Duodenal mucosa (tissue), 2 donors: ENCODE measurements around the gene PHIP.
A peak's percentile ranks its signal among the peaks of the same experiment; 100 is the strongest.

Experiments used
- H3K27ac ChIP-seq: one replicate; pipeline ENCODE4 v1.7.0; 2013; ENCODE audit warnings: low read depth, low read length
- H3K27me3 ChIP-seq, 2 donors: one replicate each; pipeline ENCODE4 v1.7.0; 2013; ENCODE audit warnings: low read length in 2 of 2, control low read depth in 1 of 2; ENCODE audit not compliant: insufficient read depth in 2 of 2, control insufficient read depth in 1 of 2
- H3K36me3 ChIP-seq, 2 donors: one replicate each; pipeline ENCODE4 v1.7.0; 2013; ENCODE audit warnings: low read length in 2 of 2, control low read depth in 1 of 2; ENCODE audit not compliant: insufficient read depth in 2 of 2, control insufficient read depth in 1 of 2
- H3K4me1 ChIP-seq, 2 donors: one replicate each; pipeline ENCODE4 v1.7.0; 2013; ENCODE audit warnings: low read length in 2 of 2, control low read depth in 1 of 2; ENCODE audit not compliant: insufficient read depth in 2 of 2, control insufficient read depth in 1 of 2
- H3K4me3 ChIP-seq, 2 donors: one replicate each; pipeline ENCODE4 v1.7.0; 2013; ENCODE audit warnings: low read length in 2 of 2, low read depth in 1 of 2
- H3K9ac ChIP-seq, 2 donors: one replicate each; pipeline ENCODE4 v1.7.0; 2013; ENCODE audit warnings: low read length in 2 of 2, low read depth in 1 of 2
- H3K9me3 ChIP-seq, 2 donors: one replicate each; pipeline ENCODE4 v1.7.0; 2013; ENCODE audit warnings: low read length in 2 of 2, control low read depth in 1 of 2; ENCODE audit not compliant: control insufficient read depth in 1 of 2

Gene PHIP

DNA sequence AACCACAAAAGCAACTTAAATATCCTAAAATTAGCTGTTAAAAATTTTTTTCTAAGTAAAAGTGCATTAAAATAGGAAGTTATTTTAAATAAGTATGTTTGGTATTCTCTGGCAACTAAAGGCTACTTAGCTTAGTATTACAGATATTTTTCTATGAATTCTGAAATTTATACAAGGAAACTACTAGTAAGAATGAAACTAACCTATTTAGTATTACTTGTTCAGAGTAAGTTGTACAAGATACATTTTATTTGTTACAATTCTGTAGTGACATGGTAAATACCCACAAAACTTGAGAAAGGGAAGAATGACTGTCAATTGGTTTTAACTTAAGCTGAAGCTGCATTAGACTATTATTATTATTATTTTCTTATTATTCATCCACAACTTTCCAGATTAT is 6.5 kb downstream of the PHIP start:
- Histone ChIP-seq H3K4me1 (peaks cover 21 to 25% of the 10 kb centered on the region in 2 donors), H3K27ac (no peak overlapping the region), H3K27me3 (no peaks in the 10 kb centered on the region), H3K9ac (no peak overlapping the region), H3K4me3 (no peak overlapping the region), H3K9me3 (no peaks in the 10 kb centered on the region), H3K36me3 (no peaks in the 10 kb centered on the region)

DNA sequence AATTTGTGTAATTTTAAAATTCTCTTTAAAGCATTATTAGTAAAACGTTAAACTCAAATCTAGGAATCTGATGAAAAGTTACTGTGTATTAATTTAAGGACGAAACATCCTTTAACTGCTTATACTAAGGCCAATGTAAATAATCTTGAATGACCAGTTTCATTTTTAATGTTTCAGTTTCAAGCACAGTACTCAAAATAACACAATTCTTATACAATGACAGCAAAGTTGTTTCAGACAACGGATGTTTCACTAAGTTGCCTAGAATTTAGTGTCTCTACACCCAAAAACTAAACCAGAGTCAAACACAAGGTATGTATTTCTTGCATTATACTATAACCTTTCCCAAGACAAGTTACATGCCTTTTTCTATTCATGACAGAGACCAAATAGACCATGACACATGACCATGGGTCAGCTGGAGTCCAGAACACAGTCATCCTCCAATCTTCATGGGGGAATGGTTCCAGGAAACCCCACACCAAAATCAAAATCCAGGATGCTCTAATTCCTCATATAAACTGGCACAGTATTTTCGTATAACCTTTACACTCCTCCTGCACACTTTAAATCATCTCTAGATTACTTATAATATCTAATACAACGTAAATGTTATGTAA is 7.7 kb downstream of the PHIP start:
- Histone ChIP-seq H3K9ac (no peak overlapping the region), H3K36me3 (no peaks in the 10 kb centered on the region), H3K9me3 (no peaks in the 10 kb centered on the region), H3K4me1 (peaks cover 12 to 23% of the 10 kb centered on the region in 2 donors), H3K4me3 (peak overlapping the region in 1 of 2 donors; percentile 25), H3K27ac (no peak overlapping the region), H3K27me3 (no peaks in the 10 kb centered on the region)

DNA sequence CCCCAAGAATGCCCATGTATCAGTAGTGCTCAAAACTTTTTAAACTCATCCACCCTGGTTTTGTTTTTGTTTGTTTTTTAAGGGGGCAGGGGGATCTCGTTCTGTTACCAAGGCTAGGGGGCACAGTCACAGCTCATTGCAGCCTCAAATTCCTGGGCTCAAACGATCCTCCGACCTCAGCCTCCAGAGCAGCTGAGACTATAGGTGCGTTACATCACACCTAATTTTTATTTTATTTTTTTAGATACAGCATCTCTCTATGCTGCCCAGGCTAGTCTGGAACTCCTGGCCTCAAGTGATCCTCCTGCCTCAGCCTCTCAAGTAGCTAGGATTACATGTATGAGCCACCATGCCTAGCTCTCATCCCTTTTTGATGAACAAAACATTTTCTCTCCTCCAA is 11.2 kb downstream of the PHIP start:
- H3K9ac ChIP-seq: no peak overlapping the region
- H3K36me3 ChIP-seq: no peaks in the 10 kb centered on the region
- H3K27me3 ChIP-seq: no peaks in the 10 kb centered on the region
- no peak overlapping the region for H3K27ac ChIP-seq
- no peak overlapping the region for H3K4me3 ChIP-seq
- no peaks in the 10 kb centered on the region for H3K9me3 ChIP-seq
- peaks cover 4 to 11% of the 10 kb centered on the region in 2 donors for H3K4me1 ChIP-seq

DNA sequence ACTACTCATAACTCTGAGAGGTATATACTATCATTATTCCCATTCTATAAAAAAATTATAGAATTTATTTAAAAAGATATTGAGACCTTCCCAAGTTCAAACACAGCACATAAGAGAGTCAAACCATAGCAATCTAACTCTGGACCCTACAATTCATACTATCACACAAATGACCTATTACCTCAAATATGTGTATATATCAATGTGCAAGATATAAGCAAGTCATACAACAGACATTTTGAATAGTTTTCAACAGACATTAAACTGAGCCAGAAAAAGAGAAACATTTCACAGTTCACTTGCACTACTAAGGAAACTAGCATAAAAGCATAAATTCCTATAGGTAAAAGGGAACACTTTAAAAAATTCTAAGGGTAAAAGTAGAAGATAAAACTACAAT is 11.7 kb downstream of the PHIP start:
- Histone ChIP-seq H3K36me3 (no peaks in the 10 kb centered on the region), H3K9me3 (no peaks in the 10 kb centered on the region), H3K4me3 (no peak overlapping the region), H3K27me3 (no peaks in the 10 kb centered on the region), H3K4me1 (peaks cover 4 to 10% of the 10 kb centered on the region in 2 donors), H3K27ac (no peak overlapping the region), H3K9ac (no peak overlapping the region)

DNA sequence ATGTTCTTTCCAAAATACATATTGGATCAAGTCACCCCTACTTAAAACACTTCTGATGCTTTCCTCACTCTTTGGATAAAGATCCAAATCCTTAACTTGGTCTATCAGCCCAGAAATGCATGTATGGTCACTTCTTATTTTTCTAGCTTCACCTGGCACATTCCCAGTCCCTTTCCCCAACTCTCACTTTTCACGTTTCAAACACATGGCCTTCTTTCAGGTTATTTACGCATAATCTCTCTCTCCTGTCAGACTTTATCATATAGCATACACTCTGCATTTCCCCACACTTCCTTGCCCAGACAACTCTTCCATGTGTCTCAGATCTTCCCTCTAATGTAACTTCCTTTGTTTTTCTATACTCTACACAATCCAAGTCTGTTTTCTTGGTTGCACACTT is 12.8 kb downstream of the PHIP start:
- Histone ChIP-seq H3K4me3 (no peak overlapping the region), H3K9me3 (no peaks in the 10 kb centered on the region), H3K27me3 (no peaks in the 10 kb centered on the region), H3K9ac (no peak overlapping the region), H3K36me3 (peaks cover 4% of the 10 kb centered on the region in 2 donors), H3K27ac (no peak overlapping the region), H3K4me1 (peaks cover 0 to 2% of the 10 kb centered on the region in 2 donors)

DNA sequence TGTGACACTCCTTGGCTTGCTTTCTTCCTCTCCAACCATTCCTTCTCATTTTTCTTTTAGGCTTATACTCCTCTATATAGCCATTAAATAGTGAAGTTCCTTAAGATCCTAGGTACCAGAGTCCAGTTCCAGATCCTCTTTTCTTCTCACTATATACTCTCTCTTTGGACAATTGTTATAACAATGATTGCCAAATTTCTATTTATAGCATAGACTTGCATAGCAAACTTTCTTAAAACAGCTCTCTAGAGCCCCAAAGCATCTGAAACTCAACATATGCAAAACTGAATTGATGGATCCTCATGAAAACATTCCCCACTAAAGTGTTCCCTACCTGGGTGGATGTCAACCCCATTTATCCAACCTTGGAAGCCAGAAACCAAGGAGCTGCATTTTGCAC is 13.4 kb downstream of the PHIP start:
- no peaks in the 10 kb centered on the region for H3K27me3 ChIP-seq
- H3K9me3 ChIP-seq: no peaks in the 10 kb centered on the region
- H3K4me3 ChIP-seq: no peak overlapping the region
- H3K36me3 ChIP-seq: peaks cover 9 to 10% of the 10 kb centered on the region in 2 donors
- no peak overlapping the region for H3K9ac ChIP-seq
- H3K27ac ChIP-seq: no peak overlapping the region
- no peaks in the 10 kb centered on the region for H3K4me1 ChIP-seq

DNA sequence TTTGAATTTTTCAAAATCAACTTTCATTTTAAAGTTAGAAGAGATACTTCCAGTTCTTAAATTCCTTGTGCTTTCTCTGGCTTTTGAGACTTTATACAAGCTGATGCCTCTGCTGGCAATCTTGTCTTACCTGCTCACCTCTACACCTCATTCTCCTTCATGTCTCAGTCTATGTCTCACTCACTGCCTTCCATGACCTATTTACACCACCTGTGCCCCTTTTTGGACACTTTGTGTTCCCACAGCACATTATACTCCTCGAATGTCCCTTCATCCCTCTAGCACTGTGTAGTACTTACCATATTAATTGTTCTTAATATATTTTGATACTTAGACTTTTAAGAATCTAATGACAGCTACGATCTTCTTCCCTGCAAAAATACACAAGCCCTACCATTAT is 15.3 kb downstream of the PHIP start:
- H3K9me3 ChIP-seq: no peaks in the 10 kb centered on the region
- no peaks in the 10 kb centered on the region for H3K27me3 ChIP-seq
- no peak overlapping the region for H3K27ac ChIP-seq
- H3K4me1 ChIP-seq: no peaks in the 10 kb centered on the region
- no peak overlapping the region for H3K9ac ChIP-seq
- peaks cover 22 to 26% of the 10 kb centered on the region in 2 donors for H3K36me3 ChIP-seq
- H3K4me3 ChIP-seq: no peak overlapping the region

DNA sequence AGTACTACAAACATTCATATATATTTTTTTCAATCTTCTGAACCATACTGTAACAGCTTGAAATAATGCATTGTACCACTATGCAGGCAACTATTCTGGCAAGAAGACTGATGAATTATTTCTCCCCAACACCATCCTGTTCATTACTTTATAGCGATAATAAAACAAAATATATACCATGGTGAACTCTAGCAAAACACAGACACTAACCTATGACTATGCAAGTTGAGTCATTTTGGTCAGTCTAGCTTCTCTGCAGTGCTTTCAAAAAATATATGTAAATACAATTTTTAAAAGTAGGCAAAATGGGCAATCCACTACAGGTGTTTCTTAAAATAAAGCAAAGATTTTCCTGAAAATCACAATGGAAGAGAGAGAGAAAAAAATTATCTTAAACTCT is 20.3 kb downstream of the PHIP start:
- Histone ChIP-seq H3K4me3 (no peak overlapping the region), H3K9me3 (no peaks in the 10 kb centered on the region), H3K36me3 (peaks cover 30 to 53% of the 10 kb centered on the region in 2 donors), H3K4me1 (no peaks in the 10 kb centered on the region), H3K9ac (no peak overlapping the region), H3K27ac (no peak overlapping the region), H3K27me3 (no peaks in the 10 kb centered on the region)

DNA sequence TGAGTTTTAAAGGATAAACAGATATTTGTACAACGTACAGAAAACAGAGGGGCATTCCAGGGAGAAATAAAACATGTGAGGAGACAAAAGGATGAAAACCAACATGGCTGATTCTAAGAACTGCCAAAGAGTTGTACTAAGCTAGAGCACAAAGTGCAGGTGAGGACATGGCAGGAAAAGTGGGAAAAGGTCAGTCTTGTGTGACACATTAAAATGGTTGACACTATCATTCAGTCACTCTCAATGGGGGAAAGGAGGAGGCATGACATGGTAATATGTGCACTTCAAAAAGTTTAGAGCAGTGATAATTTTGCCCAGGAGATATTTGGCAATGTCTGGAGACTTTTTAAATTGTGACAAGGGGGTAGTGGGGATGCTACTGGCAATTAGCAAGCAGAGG is 21.8 kb downstream of the PHIP start:
- H3K9me3 ChIP-seq: no peaks in the 10 kb centered on the region
- H3K4me1 ChIP-seq: no peaks in the 10 kb centered on the region
- H3K9ac ChIP-seq: no peak overlapping the region
- peaks cover 32 to 60% of the 10 kb centered on the region in 2 donors for H3K36me3 ChIP-seq
- no peak overlapping the region for H3K4me3 ChIP-seq
- H3K27ac ChIP-seq: no peak overlapping the region
- H3K27me3 ChIP-seq: no peaks in the 10 kb centered on the region

DNA sequence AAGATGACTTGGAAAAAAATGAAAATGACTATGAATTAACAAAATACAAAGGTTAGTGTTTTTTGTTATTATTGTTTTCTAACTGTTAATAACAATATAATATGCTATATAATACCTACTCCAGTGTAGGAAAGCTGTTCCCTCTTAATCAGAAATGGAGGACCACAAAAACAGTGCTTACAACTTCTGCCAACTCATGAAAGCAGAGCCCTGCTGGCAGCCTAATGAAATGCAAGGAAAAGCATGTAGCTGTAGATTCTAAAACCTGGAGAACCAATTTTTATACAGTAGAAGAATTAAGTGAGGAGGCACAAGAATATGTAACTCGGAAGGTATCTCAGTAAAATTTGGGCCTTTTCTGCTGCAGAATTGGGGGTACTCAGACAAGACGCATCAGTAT is 29.4 kb downstream of the PHIP start:
- H3K9ac ChIP-seq: no peak overlapping the region
- H3K27me3 ChIP-seq: no peaks in the 10 kb centered on the region
- no peak overlapping the region for H3K4me3 ChIP-seq
- H3K4me1 ChIP-seq: peaks cover 0 to under 1% of the 10 kb centered on the region in 2 donors
- H3K27ac ChIP-seq: no peak overlapping the region
- no peaks in the 10 kb centered on the region for H3K9me3 ChIP-seq
- H3K36me3 ChIP-seq: peaks cover 11 to 30% of the 10 kb centered on the region in 2 donors

DNA sequence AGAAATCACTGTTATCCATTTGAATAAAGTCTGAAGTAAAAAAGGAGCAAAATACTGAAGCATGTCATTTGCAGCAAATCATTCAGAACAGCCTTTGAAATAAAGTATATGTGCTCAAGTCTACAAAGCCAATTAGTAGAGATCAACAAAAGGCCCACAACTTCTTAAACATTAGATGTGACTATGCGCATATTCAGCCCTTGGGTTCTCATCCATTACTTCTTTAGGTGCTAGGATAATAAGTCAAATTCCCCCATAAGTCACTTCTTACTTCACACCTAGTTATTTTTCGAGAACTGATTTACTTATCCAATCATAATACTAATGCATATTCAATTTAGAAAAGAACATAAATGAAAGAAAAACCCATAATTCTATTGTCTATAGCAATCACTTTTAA is 31.0 kb downstream of the PHIP start:
- H3K4me1 ChIP-seq: peaks cover 0 to 9% of the 10 kb centered on the region in 2 donors
- peaks cover 5 to 17% of the 10 kb centered on the region in 2 donors for H3K36me3 ChIP-seq
- H3K4me3 ChIP-seq: no peak overlapping the region
- H3K27ac ChIP-seq: no peak overlapping the region
- no peaks in the 10 kb centered on the region for H3K27me3 ChIP-seq
- H3K9me3 ChIP-seq: no peaks in the 10 kb centered on the region
- H3K9ac ChIP-seq: no peak overlapping the region
